Fibroblast of gingiva (primary cell): Measurements from ENCODE around the gene OLA1.
"Not testable (repeated sequence)": the region's sequence is repeated elsewhere in the genome, so short reads cannot be mapped to it uniquely, and the experiment has no call there.

Experiments used
- DNase-seq: peaks from one replicate; pipeline ENCODE4 v3.0.0-alpha.2; 2011; ENCODE audit warnings: low read depth

Gene OLA1

GRCh38 chr2:174248187-174248997 lies at the start of gene OLA1:
Gene OLA1, minus strand, starts transcription at chr2:174248532. Its CDS starts 1,717 bp downstream, at chr2:174246815.
- peak; percentile 93 for DNase-seq

DNA sequence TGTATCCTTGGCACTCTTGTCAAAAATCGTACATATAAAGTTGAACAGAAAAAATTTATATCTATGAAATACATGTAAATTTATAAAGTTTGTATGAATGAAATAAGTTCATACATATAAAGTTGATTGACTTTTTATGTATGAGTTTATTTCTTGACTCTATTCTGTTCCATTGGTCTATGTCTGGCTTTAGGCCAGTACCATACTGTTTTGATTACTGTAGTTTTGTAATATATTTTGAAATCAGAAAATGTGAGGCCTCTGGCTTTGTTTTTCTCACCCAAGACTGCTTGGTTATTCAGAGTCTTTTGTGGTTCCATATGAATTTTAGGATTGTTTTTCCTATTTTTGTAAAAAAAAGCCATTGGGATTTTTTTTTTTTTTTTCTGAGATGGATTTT lies 44.6 kb upstream of the OLA1 start:
- no peak for DNase-seq

DNA sequence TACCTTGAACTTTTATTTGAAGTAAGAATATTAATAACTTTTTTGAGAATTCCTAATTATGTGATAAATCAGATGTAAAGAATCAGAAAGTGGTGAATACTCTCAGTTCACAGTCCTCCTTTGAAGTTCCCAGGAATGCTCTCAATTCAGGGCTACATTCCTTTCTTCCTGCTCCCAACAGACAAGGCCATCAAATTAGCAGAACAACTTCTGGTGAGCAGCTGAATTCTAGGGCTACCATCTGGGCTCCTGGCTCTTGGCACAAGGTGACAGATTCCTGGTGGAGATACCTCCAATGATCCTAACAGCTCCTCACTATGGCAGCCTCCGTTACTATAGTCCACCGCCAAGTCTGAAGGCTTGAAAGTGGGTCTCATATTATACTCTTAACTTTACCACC lies 37.8 kb upstream of the OLA1 start:
- no peak for DNase-seq

DNA sequence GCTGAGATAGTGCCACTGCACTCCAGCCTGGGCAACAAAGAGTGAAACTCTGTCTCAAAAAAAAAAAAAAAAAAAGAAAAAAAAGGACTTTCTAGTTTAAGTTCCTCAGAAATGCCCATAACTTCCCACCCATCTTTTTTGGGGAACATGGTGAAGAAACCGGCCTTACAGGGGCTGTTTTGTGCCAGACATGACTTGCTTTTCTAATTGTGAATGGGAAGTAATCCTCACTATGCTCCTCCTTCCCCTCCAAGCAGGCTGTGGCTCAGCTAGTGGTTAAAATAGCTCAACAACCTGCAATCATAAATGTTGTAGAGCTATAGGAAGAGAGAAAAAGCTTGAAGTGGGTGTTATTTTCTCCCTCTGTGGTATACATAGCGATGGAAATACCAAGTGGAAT lies 34.1 kb upstream of the OLA1 start:
- no peak for DNase-seq

- DNase-seq = no peak
These were observed 33.4 kb upstream of the OLA1 start for GRCh38 chr2:174281736-174282135.

DNA sequence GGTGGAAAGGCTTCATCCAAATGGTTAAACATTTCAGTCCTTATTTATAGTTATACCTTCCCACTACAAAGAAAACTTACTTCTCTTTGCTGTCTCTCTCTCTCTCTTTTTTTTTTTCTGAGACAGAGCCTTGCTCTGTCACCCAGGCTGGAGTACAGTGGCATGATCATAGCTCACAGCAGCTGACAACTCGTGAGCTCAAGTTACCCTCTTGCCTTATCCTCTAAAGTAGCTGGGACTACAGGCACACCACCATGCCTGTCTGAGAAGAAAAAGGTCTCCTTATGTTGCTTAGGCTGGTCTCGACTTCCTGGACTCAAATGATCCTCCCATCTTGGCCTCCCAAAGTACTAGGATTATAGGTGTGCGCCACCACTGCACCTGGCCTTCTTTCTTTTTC lies 32.3 kb upstream of the OLA1 start:
- no peak for DNase-seq

GRCh38 chr2:174270263-174270662 lies 21.9 kb upstream of the OLA1 start:
- not testable (repeated sequence) for DNase-seq

- no peak for DNase-seq
These were observed 18.0 kb upstream of the OLA1 start for GRCh38 chr2:174266288-174266687.

- DNase-seq = peak; percentile 58
These were observed 15.7 kb upstream of the OLA1 start for GRCh38 chr2:174263997-174264396.

DNA sequence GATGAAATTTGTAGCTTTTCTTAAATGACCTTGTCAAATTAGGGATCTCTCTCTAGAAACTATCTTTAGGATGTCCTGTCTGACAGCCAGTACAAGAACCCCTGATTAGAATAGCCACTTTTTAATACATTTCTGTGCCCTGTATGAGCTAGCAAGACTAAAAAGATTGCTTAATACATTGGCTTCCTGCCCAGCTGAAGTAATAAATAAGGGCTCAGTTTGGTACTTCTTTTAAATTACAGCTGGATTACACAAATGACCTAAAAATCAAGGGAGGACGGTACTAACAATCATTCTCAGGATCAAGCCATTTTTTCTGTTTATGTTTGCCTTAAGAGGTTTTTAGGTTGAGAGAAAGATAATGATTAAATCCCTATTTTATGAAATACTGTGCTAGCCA lies 11.6 kb upstream of the OLA1 start:
- peak; percentile 80 for DNase-seq

GRCh38 chr2:174254267-174254666 lies 5.9 kb upstream of the OLA1 start:
- DNase-seq = no peak

DNA sequence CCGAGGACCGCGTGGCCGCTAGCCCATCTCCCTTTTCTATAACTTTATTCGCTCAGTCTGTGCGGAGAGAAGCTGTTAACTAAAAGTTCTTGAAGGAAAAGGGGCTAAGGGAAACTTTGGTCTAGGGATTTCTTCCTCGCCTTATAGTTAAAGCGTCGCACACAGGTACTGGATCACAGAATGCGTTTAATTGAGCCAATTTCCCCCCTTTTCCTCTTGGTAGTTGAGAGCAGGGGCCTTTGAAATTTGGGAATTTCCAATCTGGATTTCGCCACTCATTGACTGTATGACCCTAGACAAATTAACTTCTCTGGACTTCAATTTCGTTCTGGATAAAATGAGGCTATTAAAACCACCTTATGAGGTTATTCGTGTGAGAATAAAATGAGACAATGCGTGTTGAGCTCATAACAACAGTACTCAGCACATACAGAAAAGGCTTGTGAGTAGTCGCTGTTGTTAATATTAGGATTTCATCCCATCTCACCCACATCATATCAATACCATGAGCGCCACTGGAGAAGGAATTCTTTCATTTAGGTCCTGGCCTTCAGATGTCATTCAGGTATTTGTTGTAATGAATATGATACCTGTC lies 763 bp upstream of the OLA1 start:
- no peak for DNase-seq

- no peak for DNase-seq
These were observed 702 bp downstream of the OLA1 start for GRCh38 chr2:174247474-174248186.

DNA sequence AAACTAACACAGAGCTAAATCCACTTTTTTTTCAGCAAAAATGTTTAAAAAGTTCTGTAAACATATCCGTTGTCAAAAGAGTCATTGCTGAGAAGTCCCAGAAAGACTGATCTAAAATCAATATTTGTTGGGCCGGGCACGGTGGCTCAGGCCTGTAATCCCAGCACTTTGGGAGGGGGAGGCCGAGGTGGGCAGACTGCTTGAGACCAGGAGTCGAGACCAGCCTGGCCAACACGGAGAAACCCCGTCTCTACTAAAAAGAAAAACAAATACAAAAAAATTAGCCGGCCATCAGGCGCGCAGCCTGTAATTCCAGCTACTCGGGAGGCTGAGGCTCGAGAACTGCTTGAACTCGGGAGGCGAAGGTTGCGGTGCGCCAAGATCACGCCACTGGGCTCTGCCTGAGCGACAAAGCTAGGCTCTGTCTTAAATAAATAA lies 1.4 kb downstream of the OLA1 start:
- no peak for DNase-seq

DNA sequence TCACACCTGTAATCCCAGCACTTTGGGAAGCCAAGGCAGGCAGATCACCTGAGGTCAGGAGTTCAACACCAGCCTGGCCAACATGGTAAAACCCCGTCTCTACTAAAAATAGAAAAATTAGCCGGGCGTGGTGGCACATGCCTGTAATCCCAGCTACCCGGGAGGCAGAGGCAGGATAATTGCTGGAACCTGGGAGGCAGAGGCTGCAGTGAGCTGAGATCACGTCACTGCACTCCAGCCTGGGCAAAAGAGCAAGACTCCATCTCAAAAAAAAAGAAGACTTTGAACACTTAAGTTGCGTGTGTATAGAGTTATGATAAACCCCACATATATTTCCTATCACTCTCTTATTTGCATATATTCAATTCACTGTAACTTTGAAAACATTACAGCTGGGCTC lies 2.7 kb downstream of the OLA1 start:
- DNase-seq = not testable (repeated sequence)

DNA sequence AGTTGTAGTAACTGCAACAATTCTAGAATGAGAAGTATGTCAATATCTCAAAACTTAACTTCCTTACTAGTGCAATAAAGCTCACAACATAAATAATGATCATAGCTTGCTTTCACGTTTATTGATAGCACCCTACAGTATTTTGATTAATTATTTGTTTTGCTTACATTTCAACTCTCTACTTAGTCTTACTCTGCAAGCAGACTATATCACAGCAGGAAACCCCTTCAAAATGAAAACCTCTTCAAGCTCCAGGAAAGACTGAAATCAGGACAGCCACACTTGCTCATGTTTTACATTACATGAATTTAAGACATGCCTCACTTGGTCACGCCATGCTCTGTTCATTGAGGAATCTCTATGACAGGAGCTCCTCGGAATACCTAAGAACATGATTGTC lies 3.3 kb downstream of the OLA1 start:
- no peak for DNase-seq

DNA sequence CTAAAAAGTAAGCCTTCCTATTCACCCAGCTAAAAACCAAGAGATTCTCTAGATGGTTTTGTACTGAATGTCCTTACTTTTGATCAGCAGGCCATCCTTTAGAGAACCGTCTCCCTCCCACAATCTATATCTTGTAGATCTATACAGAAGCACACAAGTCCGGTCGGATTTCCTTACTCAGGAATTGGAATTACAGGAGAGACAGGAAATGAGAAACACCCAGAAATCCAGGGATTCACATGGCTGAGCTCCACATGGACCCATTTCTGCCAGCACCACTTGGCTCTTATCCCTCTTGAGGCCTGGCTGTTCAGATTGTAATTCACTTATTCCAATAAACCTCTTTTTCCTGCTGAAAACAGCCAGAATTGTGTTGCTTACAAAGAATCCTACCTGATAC lies 4.5 kb downstream of the OLA1 start:
- DNase-seq = no peak

DNA sequence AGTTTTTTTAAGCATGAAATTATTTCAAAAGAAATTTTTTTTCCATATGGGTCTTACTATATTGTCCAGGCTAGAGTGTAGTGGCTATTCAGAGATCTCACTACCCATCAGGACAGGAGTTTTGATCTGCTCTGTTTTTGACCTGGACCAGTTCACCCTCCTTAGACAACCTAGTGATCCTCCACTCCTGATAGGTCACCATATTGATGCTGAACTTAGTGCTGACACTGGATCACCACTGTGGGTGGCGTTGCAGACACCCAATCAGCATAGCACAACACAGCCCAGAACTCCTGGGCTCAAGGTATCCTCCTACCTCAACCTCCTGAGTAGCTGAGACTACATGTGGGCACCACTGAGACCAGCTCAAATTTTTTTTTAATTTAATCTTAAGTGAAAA lies 8.2 kb downstream of the OLA1 start:
- no peak for DNase-seq

- no peak for DNase-seq
These were observed 11.9 kb downstream of the OLA1 start for GRCh38 chr2:174236429-174236828.

DNA sequence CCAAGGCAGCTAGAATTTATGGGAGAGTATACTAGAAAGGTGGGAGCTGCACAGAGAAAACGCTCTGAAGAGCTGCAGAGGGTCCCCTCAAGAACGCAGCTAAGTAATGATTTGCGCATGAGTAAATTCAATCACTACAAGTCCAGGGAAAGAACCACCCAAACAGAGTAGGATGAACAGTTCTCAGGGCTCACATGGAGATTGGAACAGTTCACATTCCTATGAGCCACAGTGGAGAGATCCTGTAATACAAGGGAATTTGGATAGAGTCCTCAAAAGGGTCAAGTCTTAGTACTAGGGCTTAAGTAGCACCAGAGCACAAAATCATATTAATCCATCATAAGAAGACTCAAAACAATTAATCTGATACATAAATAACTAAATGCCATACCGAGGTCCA lies 12.7 kb downstream of the OLA1 start:
- peak; percentile 9 for DNase-seq

DNA sequence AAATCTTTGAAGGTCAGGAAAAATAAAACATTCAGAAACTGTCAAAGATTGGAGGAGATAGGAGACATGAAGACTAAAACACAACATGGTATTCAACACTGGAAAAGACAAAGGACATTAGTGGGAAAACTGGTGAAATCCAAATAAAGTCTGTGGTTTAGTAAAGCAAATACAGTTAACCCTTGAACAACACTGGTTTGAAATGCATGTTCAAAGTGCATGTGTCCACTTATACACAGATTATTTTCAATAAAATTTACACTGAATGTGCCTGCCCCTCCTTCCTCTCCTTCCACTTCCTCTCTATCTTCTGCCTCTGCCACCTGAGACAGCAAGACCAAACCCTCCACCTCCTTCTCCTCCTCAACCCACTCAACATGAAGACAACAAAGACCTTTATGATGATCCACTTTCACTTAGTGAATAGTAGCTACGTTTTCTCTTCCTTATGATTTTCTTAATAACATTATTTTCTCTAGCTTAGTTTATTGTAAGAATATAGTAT lies 14.5 kb downstream of the OLA1 start:
- DNase-seq = no peak

DNA sequence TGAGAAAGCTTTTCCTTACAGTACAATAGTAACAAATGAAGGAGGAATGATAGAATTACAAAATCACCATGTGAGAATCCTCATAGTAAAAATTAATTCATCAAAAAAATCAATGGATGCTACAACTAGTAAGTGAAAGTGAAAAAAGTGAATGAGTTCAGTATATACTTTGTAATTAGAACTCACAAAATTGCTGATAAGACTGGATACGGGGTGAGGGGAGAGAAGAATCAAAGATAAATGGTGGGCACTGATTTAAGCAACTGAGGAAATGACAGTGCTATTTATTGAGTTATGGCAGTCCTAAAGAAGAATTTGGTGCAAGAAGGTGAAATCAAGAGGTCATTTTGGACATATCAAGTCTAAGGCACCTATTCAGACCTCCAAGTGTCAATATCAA lies 20.6 kb downstream of the OLA1 start:
- DNase-seq = no peak
